Activated CD4-positive, alpha-beta T cell treated with anti-CD3 and anti-CD28 coated beads, Interleukin-2, Interleukin-6, amounts not matched to agents 100 ng/mL and 50 ng/mL, durations not matched to agents 16 hours and 8 hours (primary cell): ENCODE measurements around the gene GPR161.
"Not testable (repeated sequence)": the region's sequence is repeated elsewhere in the genome, so short reads cannot be mapped to it uniquely, and the experiment has no call there.

Source experiments
- DNase-seq: peaks from one replicate; pipeline ENCODE4 v3.0.0-alpha.2; 2020

The GPR161 gene

GRCh38 chr1:168084396-168085231 lies 52.1 kb downstream of the GPR161 start:
- peak; percentile 72 for DNase-seq

DNA sequence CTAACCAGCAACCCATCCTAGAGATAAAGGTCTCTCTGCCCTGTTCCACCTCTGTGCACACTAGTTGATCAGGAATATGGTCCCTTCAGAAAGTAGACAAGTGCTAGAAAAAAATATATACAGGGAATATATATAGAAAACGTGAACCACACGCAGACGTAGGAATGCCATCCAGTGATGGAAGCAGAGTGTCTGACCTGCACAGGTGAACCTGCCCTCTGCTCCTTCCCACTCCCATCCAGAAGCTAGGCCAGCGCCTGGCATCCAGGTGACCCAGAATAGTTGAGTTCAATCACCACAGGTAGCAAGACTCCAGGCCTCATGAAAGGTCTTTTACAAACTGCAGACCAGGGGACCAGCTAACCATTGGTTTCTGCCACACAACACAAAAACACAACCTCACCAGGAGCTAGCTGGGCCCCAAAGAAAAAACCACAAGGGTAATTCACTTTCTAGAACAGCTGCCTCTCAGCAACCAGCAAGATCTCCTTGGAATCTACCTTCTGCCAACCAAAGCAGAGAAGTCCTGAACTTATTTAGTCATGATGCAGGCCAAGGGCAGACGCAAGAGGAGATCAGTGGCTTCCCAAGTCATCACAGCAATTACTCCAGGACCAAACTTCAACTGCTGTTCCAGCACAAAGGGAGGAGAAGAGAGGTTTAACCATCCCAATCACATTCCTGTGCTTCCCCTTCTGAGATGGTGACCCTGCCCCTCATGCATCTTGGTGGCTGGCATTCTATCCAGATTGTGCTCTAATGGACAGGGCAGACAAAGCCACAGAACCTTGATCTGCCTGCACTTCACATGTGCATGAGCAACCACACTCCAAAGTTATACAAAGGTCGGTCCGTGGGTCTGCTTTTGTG lies 53.0 kb downstream of the GPR161 start:
- no peak for DNase-seq

- DNase-seq, result peak; percentile 81
Measured at GRCh38 chr1:168082008-168082876, 54.5 kb downstream of the GPR161 start.

DNA sequence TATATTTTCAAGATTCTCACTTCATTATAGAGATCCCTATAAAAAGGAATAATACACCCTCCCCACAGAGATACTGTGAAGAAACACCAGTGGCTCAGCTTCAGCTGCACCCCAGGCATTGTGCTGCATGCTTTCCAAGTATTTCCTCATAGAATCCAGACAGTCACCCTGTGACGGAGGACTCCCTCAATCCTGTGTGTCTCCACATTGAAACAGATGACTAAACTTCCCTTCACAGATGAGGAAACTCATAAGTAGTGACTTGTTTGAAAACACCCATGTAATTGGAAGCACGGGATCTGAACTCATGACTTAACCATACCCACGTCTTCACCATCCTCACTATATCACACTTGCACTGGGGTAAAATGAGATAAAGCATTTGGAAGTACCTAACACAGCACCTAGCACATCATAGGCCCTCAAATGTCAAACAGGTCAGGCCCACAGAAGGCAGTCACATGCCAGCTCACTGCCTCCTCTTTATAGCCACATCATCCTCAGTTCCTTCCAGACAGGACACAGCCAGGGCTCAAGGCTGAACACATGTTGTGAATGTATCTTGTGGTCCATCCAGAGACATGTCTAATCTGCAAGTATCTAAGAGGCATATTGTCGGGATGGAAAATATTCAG lies 55.2 kb downstream of the GPR161 start:
- DNase-seq, result no peak

DNA sequence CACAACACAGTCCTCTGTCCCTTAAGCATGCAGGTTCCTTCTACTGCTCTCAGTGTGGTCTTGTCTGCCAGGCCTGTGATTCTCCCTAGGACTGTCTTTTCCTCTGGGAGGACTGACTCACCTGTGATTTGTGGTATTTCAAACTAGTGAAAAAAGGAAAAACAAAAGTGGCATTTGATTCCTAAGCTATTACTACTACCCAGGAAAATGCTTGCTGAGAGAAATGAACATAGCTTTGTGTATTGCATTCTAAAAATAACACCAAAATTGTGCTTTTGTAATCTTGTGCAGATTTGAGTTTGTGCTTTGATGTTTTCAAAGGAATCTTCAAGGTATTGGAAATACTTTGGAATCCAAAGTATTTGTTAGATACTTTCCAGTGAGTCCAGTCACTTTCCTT lies 57.0 kb downstream of the GPR161 start:
- DNase-seq, result no peak

DNA sequence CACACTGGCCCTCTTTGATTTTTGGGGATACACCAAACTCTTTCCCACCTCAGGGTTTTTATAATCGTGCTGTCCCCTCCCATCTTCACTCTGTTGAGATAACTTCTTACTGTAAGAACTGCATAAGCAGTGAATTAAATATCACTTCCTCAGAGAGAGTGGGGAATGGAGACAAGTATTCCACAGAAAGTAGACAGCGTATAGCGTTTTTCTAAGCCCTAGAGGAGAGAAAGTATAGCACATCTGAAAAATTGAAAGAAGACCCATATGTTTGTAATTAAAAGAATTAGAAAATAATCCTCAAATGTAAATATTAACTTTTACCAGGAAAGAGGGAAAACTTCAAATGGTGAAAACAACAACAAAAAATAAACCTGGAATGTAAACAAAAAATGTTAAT lies 67.3 kb downstream of the GPR161 start:
- DNase-seq, result no peak

- no peak for DNase-seq
Measured at GRCh38 chr1:168065506-168065905, 71.2 kb downstream of the GPR161 start.

GRCh38 chr1:168064216-168064615 lies 72.5 kb downstream of the GPR161 start:
- DNase-seq, result no peak

DNA sequence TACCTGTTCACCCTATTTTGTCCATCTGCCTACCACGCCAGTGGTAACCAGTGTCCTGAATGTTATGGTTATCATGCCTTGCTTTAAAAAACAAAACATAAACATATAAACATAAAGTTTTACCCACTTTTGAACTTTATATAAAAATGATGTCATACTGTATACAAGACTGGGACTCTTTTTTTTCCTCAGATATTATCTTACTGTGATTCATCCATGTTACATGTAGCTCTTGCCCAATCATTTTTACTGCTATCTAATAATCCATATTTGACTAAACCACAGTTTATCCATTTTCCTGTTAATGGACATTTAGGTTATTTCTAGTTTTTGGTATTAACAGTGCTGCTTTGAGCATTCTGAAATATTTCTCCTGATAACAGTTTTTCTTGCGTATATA lies 78.8 kb downstream of the GPR161 start:
- DNase-seq, result no peak

- no peak for DNase-seq
Measured at GRCh38 chr1:168057355-168057754, 79.4 kb downstream of the GPR161 start.

GRCh38 chr1:168056152-168056551 lies 80.6 kb downstream of the GPR161 start:
- not testable (repeated sequence) for DNase-seq

GRCh38 chr1:168054117-168054516 lies 82.6 kb downstream of the GPR161 start:
- DNase-seq, result no peak

DNA sequence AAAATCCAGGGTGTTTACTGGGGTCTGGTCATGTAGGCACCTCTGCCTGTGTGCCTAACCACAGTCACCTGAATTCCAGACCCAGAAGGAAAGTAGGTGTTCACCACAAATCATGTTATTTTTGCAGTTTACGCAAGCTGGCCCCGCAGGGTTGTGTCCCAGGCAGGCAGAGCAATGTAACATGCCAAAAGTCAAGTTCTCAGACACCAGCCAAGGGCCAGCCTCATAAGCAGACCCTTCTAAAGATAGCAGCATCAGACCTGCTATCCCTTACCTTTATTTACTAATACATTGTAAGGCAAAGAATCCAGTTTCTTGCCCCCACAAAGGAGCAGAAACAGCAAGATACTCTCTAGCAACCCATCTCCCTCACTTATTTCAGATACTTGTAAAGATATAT lies 83.0 kb downstream of the GPR161 start:
- DNase-seq, result no peak

- DNase-seq, result no peak
Measured at GRCh38 chr1:168050880-168051279, 85.8 kb downstream of the GPR161 start.

GRCh38 chr1:168050307-168050706 lies 86.4 kb downstream of the GPR161 start:
- no peak for DNase-seq

DNA sequence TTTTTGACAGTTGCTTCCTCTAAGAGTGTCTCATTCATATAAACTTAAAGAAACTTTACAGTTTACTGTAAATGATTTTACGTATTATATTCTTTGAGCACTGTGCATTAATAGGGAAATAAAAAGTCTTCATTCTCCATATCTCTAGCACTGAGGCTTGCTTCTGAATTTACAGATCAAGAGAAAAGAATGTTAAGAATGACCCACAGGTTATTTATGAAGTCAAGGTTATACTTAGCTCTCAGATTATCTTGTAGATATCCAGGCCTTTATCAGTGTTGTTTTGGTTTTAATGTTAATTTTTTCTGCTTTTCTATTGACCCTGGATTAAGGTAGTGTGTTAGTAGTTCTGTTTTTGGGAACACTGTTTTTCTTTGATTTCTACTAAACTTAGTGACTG lies 91.4 kb downstream of the GPR161 start:
- DNase-seq, result no peak

- DNase-seq, result no peak
Measured at GRCh38 chr1:168042362-168042761, 94.4 kb downstream of the GPR161 start.

DNA sequence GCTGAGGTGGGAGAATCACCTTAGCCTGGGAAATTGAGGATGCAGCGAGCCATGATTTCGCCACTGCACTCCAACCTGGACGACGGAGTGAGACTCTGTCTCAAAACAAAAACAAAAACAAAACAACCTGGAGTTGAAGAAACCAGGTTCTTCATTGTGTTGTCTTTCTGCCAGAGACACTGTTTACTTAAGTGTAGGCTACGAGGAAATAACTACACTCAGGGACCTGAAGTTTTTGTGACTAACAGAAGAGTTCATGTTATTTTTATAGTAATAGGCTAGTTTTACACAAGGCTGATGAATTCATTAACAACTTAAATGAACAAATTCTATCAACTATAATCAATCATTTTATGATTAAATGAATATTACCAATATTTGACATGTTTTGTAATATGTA lies 101.4 kb downstream of the GPR161 start:
- no peak for DNase-seq

- no peak for DNase-seq
Measured at GRCh38 chr1:168032029-168032428, 104.7 kb downstream of the GPR161 start.

DNA sequence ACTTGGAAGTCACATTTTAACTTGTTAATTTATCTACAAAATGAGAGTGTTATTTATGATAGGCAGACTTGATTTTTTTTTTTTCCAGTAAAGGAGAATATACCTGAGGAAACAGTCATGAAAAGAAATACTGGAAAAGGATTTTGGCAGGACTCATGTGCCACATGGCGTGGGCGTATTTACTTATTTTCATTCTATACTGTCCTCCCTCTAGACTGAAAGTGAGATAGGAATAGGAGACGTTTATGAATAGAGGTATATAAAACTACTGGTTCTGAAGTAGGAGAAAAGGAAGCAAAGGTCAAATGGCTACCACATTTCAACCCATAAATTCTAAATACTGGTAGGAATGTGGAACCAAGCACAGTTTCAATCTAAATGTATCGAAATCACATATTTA lies 105.1 kb downstream of the GPR161 start:
- DNase-seq, result no peak

GRCh38 chr1:168031198-168031597 lies 105.5 kb downstream of the GPR161 start:
- DNase-seq, result no peak
